Endothelial cell of umbilical vein (primary cell): ENCODE measurements around the gene PLA2G6. TPM values are rescaled to one million over a fixed set of nuclear protein-coding genes. Genes with fewer than 3 reads are reported as not detected.
A peak's percentile ranks its signal among the peaks of the same experiment; 100 is the strongest.

ENCODE experiments used
- BruUV-seq: library from RNA; stranded (reverse); fragments of 400-500 nt; replicated peaks from 2 replicates; lab custom pipeline; 2021; lab: Mats Ljungman, UMichigan
- CTCF ChIA-PET: fragments of 300-600, 350-600 bp; sonication (Branson Sonifier 250); formaldehyde crosslinking; loops from one replicate; lab custom pipeline; 2021; ENCODE audit warnings: antibody characterized with exemption, inconsistent platforms; lab: Charles Lee
- POLR2A ChIA-PET: fragments of 300-600, 350-600 bp; sonication (Branson Sonifier 250); formaldehyde crosslinking; loops from one replicate; lab custom pipeline; 2021; ENCODE audit warnings: antibody characterized with exemption, inconsistent platforms; lab: Charles Lee
- DNase-seq: peaks from one replicate; pipeline ENCODE4 v3.0.0-alpha.2; 2011; ENCODE audit warnings: low read depth, low spot score
- FAIRE-seq: peaks from 2 replicates; lab custom pipeline; 2011; peaks lifted over from hg19 to GRCh38; lab: Jason Lieb, UNC
- H2AFZ ChIP-seq: 2 replicates; pipeline ENCODE4 v1.6.0; 2012; ENCODE audit warnings: low read depth, low read length, control low read depth, inconsistent platforms
- H3K27ac ChIP-seq: 2 replicates; pipeline ENCODE4 v1.5.1; 2011; ENCODE audit warnings: low read depth, mild to moderate bottlenecking, control low read depth, low read length, moderate library complexity; ENCODE audit not compliant: insufficient read depth
- H3K27me3 ChIP-seq, 2 experiments: 2 replicates each; pipeline versions ENCODE4 v1.6.0 to v1.6.1; 2011; ENCODE audit warnings: low read length in 2 of 2, mixed read lengths in 1 of 2; ENCODE audit not compliant: control insufficient read depth in 2 of 2, insufficient read depth in 2 of 2
- H3K36me3 ChIP-seq, 2 experiments: 2 replicates in 1 of 2; 3 replicates in 1 of 2; pipeline ENCODE4 v1.5.1; 2011; ENCODE audit warnings: low read length in 2 of 2, mild to moderate bottlenecking in 1 of 2, moderate library complexity in 1 of 2; ENCODE audit not compliant: control insufficient read depth in 2 of 2, insufficient read depth in 2 of 2; ENCODE audit errors: extremely low read depth in 1 of 2
- H3K4me1 ChIP-seq: 3 replicates; pipeline ENCODE4 v1.5.1; 2011; ENCODE audit warnings: mild to moderate bottlenecking, low read length; ENCODE audit not compliant: control insufficient read depth, insufficient read depth; ENCODE audit errors: extremely low read depth
- H3K4me2 ChIP-seq: 2 replicates; pipeline ENCODE4 v1.6.1; 2011; ENCODE audit warnings: low read length, control low read depth, mixed read lengths; ENCODE audit not compliant: insufficient read depth
- H3K4me3 ChIP-seq, 3 experiments: fragments of 200-600 bp in 1 of 3; sonication (generic), shearing (Covaris generic) in 1 of 3; replicated peaks in 1 of 3; 2 replicates each; pipeline ENCODE4 v1.5.1; 2011 to 2016; ENCODE audit warnings: control low read depth in 3 of 3, low read length in 3 of 3, mild to moderate bottlenecking in 2 of 3, inconsistent platforms in 1 of 3, low read depth in 1 of 3, moderate library complexity in 1 of 3; ENCODE audit not compliant: insufficient read depth in 1 of 3
- H3K79me2 ChIP-seq: 2 replicates; pipeline ENCODE4 v1.6.0; 2012; ENCODE audit warnings: low read length, inconsistent platforms; ENCODE audit not compliant: control insufficient read depth, insufficient read depth
- H3K9ac ChIP-seq: replicated peaks from 2 replicates; pipeline ENCODE3; 2011; ENCODE audit warnings: low read length, control low read depth; ENCODE audit not compliant: insufficient read depth; ENCODE audit errors: extremely low read depth
- H3K9me1 ChIP-seq: replicated peaks from 3 replicates; pipeline ENCODE4 v1.6.0; 2011; ENCODE audit warnings: mild to moderate bottlenecking, low read length; ENCODE audit not compliant: control insufficient read depth, insufficient read depth; ENCODE audit errors: extremely low read depth
- H3K9me3 ChIP-seq: replicated peaks from 2 replicates; pipeline ENCODE4 v1.5.1; 2012; ENCODE audit warnings: low read length, inconsistent platforms; ENCODE audit not compliant: control insufficient read depth, insufficient read depth
- H4K20me1 ChIP-seq: replicated peaks from 2 replicates; pipeline ENCODE3; 2011; ENCODE audit warnings: mild to moderate bottlenecking, low read length; ENCODE audit not compliant: control insufficient read depth, insufficient read depth; ENCODE audit errors: extremely low read depth
- EZH2 ChIP-seq: IDR thresholded peaks from 2 replicates; pipeline ENCODE4 v1.6.1; 2012; ENCODE audit warnings: borderline replicate concordance, low read depth, mild to moderate bottlenecking, moderate library complexity, low read length, inconsistent platforms; ENCODE audit not compliant: severe bottlenecking
- FOS ChIP-seq: IDR thresholded peaks from 2 replicates; pipeline ENCODE4 v1.6.1; 2011; ENCODE audit warnings: mild to moderate bottlenecking, low read length, moderate library complexity, borderline replicate concordance; ENCODE audit not compliant: insufficient read depth
- GATA2 ChIP-seq: IDR thresholded peaks from 2 replicates; pipeline ENCODE4 v1.7.0; 2011; ENCODE audit warnings: low read depth, mild to moderate bottlenecking, moderate library complexity, mixed read lengths, low read length; ENCODE audit not compliant: insufficient read length, insufficient read depth
- JUN ChIP-seq: IDR thresholded peaks from 2 replicates; pipeline ENCODE4 v1.6.1; 2011; ENCODE audit warnings: borderline replicate concordance, low read depth; ENCODE audit not compliant: insufficient read length, insufficient read depth
- MAX ChIP-seq: IDR thresholded peaks from 2 replicates; pipeline ENCODE4 v1.6.1; 2011; ENCODE audit not compliant: insufficient read depth, insufficient read length
- MYC ChIP-seq: IDR thresholded peaks from one replicate; pipeline ENCODE4 v1.6.1; 2011; ENCODE audit warnings: mild to moderate bottlenecking, low read depth, low read length
- POLR2A ChIP-seq: IDR thresholded peaks from 2 replicates; pipeline ENCODE4 v1.6.1; 2012; ENCODE audit warnings: low read depth, mild to moderate bottlenecking, control low read depth, low read length
- POLR2AphosphoS5 ChIP-seq: IDR thresholded peaks from 2 replicates; pipeline ENCODE4 v1.6.1; 2012; ENCODE audit warnings: low read depth, mild to moderate bottlenecking, control low read depth, low read length, moderate library complexity; ENCODE audit not compliant: insufficient read depth
- dilution Hi-C: fragments of 300-500 bp; cut with MboI; formaldehyde crosslinking; loops from one replicate; pipeline ENCODE4 v1.15.0; 2019; ENCODE audit warnings: low sequenced_read_pairs; ENCODE audit not compliant: extremely low pct_ligation_motif_present
- intact Hi-C: fragments of 100-400 bp; cut with micrococcal nuclease; formaldehyde crosslinking; loops from one replicate; pipeline ENCODE4 v1.10.0; 2022
- polyA plus RNA-seq, 4 experiments: library from polyadenylated mRNA; depleted of rRNA in 3 of 4; stranded (reverse) in 3 of 4; unstranded in 1 of 4; fragments of >200 nt; gene quantifications; 2 replicates each; pipeline versions ENCODE4 v1.2.1 to v1.2.3, GENCODE V29; 2011 to 2012; ENCODE audit warnings: missing spikeins in 1 of 4
- total RNA-seq: library from RNA; stranded (reverse); gene quantifications from 2 replicates; pipeline ENCODE4 v1.2.3, GENCODE V29; 2021
- TF ChIP-seq, protein P1 (sequence below), 2 donors: IDR thresholded peaks; 1 replicate in 1 of 2; 2 replicates in 1 of 2; pipeline ENCODE4 v1.5.1; 2011; ENCODE audit warnings: low read length in 2 of 2, mild to moderate bottlenecking in 2 of 2, moderate library complexity in 2 of 2, control low read depth in 1 of 2, inconsistent platforms in 1 of 2, low read depth in 1 of 2; ENCODE audit not compliant: insufficient read depth in 1 of 2; ENCODE audit errors: extremely low read depth in 1 of 2

Gene PLA2G6
- total and polyA plus RNA-seq, 2 donors (not counting 3 experiments of a cell fraction or from before 2014, with no cell fraction given): 6.6 to 10.3 TPM

GRCh38 chr22:38172832-38173640, 8.6 kb downstream of the PLA2G6 start:
- Histone ChIP-seq H4K20me1 (no peaks in the 10 kb centered on the region), H3K27ac (peak overlapping the region; percentile 99), H3K9me1 (no peaks in the 10 kb centered on the region), H3K9me3 (no peaks in the 10 kb centered on the region), H2AFZ (peak overlapping the region; percentile 15), H3K79me2 (no peaks in the 10 kb centered on the region), H3K4me2 (no peak overlapping the region), H3K27me3 (no peaks in the 10 kb centered on the region), H3K36me3 (no peaks in the 10 kb centered on the region), H3K9ac (peak overlapping the region; percentile 91), H3K4me1 (peaks cover 49% of the 10 kb centered on the region), H3K4me3 (no peak overlapping the region)
- DNase-seq: peak; percentile 98
- POLR2A ChIA-PET: no interaction called here
- TF ChIP-seq POLR2AphosphoS5: peak; percentile 97
- peak; percentile 68 for TF ChIP-seq POLR2A
- TF ChIP-seq JUN: peak; percentile 80
- TF ChIP-seq FOS: peak; percentile 80
- peak; percentile 65 for TF ChIP-seq GATA2
- TF ChIP-seq MYC: peak; percentile 96
- TF ChIP-seq, protein P1, sequence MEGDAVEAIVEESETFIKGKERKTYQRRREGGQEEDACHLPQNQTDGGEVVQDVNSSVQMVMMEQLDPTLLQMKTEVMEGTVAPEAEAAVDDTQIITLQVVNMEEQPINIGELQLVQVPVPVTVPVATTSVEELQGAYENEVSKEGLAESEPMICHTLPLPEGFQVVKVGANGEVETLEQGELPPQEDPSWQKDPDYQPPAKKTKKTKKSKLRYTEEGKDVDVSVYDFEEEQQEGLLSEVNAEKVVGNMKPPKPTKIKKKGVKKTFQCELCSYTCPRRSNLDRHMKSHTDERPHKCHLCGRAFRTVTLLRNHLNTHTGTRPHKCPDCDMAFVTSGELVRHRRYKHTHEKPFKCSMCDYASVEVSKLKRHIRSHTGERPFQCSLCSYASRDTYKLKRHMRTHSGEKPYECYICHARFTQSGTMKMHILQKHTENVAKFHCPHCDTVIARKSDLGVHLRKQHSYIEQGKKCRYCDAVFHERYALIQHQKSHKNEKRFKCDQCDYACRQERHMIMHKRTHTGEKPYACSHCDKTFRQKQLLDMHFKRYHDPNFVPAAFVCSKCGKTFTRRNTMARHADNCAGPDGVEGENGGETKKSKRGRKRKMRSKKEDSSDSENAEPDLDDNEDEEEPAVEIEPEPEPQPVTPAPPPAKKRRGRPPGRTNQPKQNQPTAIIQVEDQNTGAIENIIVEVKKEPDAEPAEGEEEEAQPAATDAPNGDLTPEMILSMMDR (IDR thresholded peaks at IDR 0.05; ENCODE audit: extremely low read depth in 1 of 2, insufficient read depth in 1 of 2, low read depth in 1 of 2, low read length in 2 of 2): no peak
- TF ChIP-seq MAX: peak; percentile 92
- TF ChIP-seq EZH2: no peak
- dilution Hi-C loops (no loop called here), intact Hi-C loops (loop anchor here (1.0 to 2.0 kb wide), 2 partner anchors 8 to 56 kb away; partner anchors contain the start of gene PLA2G6)
- CTCF ChIA-PET: interaction anchor here (1.2 to 2.3 kb wide), 5 partner anchors 29 to 75 kb away, joined by 3 to 14 read pairs (median 4); partner anchors contain the start of gene MAFF
- peak; percentile 99 for FAIRE-seq
- BruUV-seq: TSS peak; percentile 2
